ACC112 (cell line): Measurements from ENCODE around the gene DNAH2.

Experiments used
- H2AFZ ChIP-seq: fragments of 200-600 bp; sonication (generic); one replicate; pipeline ENCODE4 v1.6.0; 2017; ENCODE audit warnings: antibody characterized with exemption, low read length; ENCODE audit not compliant: unreplicated experiment
- H3K27ac ChIP-seq: fragments of 200-600 bp; sonication (generic); 2 replicates; pipeline ENCODE4 v1.5.1; 2014; ENCODE audit warnings: low read depth, mild to moderate bottlenecking, antibody characterized with exemption, low read length, moderate library complexity
- H3K27me3 ChIP-seq: fragments of 200-600 bp; sonication (generic); 2 replicates; pipeline ENCODE4 v1.6.1; 2014; ENCODE audit warnings: mild to moderate bottlenecking, antibody characterized with exemption, low read length, moderate library complexity, mixed read lengths; ENCODE audit not compliant: insufficient read depth
- H3K36me3 ChIP-seq: fragments of 200-600 bp; sonication (generic); 2 replicates; pipeline ENCODE4 v1.6.1; 2016; ENCODE audit warnings: mild to moderate bottlenecking, antibody characterized with exemption, low read length, moderate library complexity, mixed read lengths; ENCODE audit not compliant: insufficient read depth
- H3K4me1 ChIP-seq: fragments of 200-600 bp; sonication (generic); one replicate; pipeline ENCODE4 v1.6.1; 2016; ENCODE audit warnings: low read length, mixed read lengths; ENCODE audit not compliant: insufficient read depth, unreplicated experiment, control insufficient read depth
- H3K4me3 ChIP-seq: fragments of 200-600 bp; sonication (generic); 2 replicates; pipeline ENCODE4 v1.5.1; 2014; ENCODE audit warnings: mild to moderate bottlenecking, low read depth, low read length
- H3K79me2 ChIP-seq: fragments of 200-600 bp; sonication (generic); one replicate; pipeline ENCODE4 v1.6.0; 2016; ENCODE audit warnings: low read length; ENCODE audit not compliant: control insufficient read depth, unreplicated experiment, insufficient read depth

Gene DNAH2

GRCh38 chr17:7840875-7841274, 123.3 kb downstream of the DNAH2 start:
- no peaks in the 10 kb centered on the region for H3K27me3 ChIP-seq
- H2AFZ ChIP-seq: no peak overlapping the region
- peaks cover 29% of the 10 kb centered on the region for H3K4me1 ChIP-seq
- H3K27ac ChIP-seq: peak overlapping the region; percentile 99
- peaks cover 33% of the 10 kb centered on the region for H3K79me2 ChIP-seq
- peak overlapping the region; percentile 84 for H3K4me3 ChIP-seq
- no peaks in the 10 kb centered on the region; the same call in 1 of the 2 replicates for H3K36me3 ChIP-seq

GRCh38 chr17:7841396-7841914, 123.9 kb downstream of the DNAH2 start:
- Histone ChIP-seq H3K79me2 (peaks cover 33% of the 10 kb centered on the region), H3K27me3 (no peaks in the 10 kb centered on the region), H3K27ac (peak overlapping the region; percentile 99), H3K4me1 (peaks cover 29% of the 10 kb centered on the region), H3K36me3 (no peaks in the 10 kb centered on the region; the same call in 1 of the 2 replicates), H2AFZ (no peak overlapping the region), H3K4me3 (peak overlapping the region; percentile 84)

GRCh38 chr17:7841915-7842379, 124.4 kb downstream of the DNAH2 start:
- Histone ChIP-seq H3K4me3 (peak overlapping the region; percentile 84), H3K79me2 (peaks cover 32% of the 10 kb centered on the region), H3K27me3 (no peaks in the 10 kb centered on the region), H3K4me1 (peaks cover 28% of the 10 kb centered on the region), H3K36me3 (no peaks in the 10 kb centered on the region; the same call in 1 of the 2 replicates), H3K27ac (peak overlapping the region; percentile 99), H2AFZ (peak overlapping the region; percentile 31)

- Histone ChIP-seq H3K27ac (peak overlapping the region; percentile 99), H2AFZ (peak overlapping the region; percentile 31), H3K27me3 (no peaks in the 10 kb centered on the region), H3K4me1 (peaks cover 22% of the 10 kb centered on the region), H3K4me3 (peak overlapping the region; percentile 84), H3K79me2 (peaks cover 26% of the 10 kb centered on the region), H3K36me3 (no peaks in the 10 kb centered on the region; the same call in 1 of the 2 replicates)
Measured at GRCh38 chr17:7842380-7843256, 125.1 kb downstream of the DNAH2 start.

GRCh38 chr17:7843257-7843535, 125.7 kb downstream of the DNAH2 start:
- Histone ChIP-seq H3K4me1 (peaks cover 22% of the 10 kb centered on the region), H3K79me2 (peaks cover 25% of the 10 kb centered on the region), H2AFZ (no peak overlapping the region), H3K4me3 (peak overlapping the region; percentile 84), H3K27me3 (no peaks in the 10 kb centered on the region), H3K27ac (peak overlapping the region; percentile 99), H3K36me3 (no peaks in the 10 kb centered on the region; the same call in 1 of the 2 replicates)

- Histone ChIP-seq H2AFZ (no peak overlapping the region), H3K79me2 (peaks cover 25% of the 10 kb centered on the region), H3K4me1 (peaks cover 19% of the 10 kb centered on the region), H3K27me3 (no peaks in the 10 kb centered on the region), H3K27ac (peak overlapping the region; percentile 99), H3K36me3 (no peaks in the 10 kb centered on the region; the same call in 1 of the 2 replicates), H3K4me3 (peak overlapping the region; percentile 84)
Measured at GRCh38 chr17:7843536-7844291, 126.2 kb downstream of the DNAH2 start.

GRCh38 chr17:7844292-7845154, 127.0 kb downstream of the DNAH2 start:
- peaks cover 22% of the 10 kb centered on the region for H3K79me2 ChIP-seq
- peak overlapping the region; percentile 99 for H3K27ac ChIP-seq

GRCh38 chr17:7845359-7846062, 128.0 kb downstream of the DNAH2 start:
- H3K79me2 ChIP-seq: peaks cover 22% of the 10 kb centered on the region
- peak overlapping the region; percentile 99 for H3K27ac ChIP-seq
- H3K36me3 ChIP-seq: peaks cover 5% of the 10 kb centered on the region
- peak overlapping the region; percentile 84 for H3K4me3 ChIP-seq
- no peak overlapping the region for H2AFZ ChIP-seq
- no peaks in the 10 kb centered on the region for H3K27me3 ChIP-seq
- peaks cover 13% of the 10 kb centered on the region for H3K4me1 ChIP-seq

More at GRCh38 chr17:7844292-7845154, 127.0 kb downstream of the DNAH2 start:
- Histone ChIP-seq H3K4me3 (peak overlapping the region; percentile 84), H3K4me1 (peaks cover 13% of the 10 kb centered on the region), H3K27me3 (no peaks in the 10 kb centered on the region), H3K36me3 (no peaks in the 10 kb centered on the region; the same call in 1 of the 2 replicates), H2AFZ (no peak overlapping the region)

- peaks cover 16% of the 10 kb centered on the region for H3K79me2 ChIP-seq
- peaks cover 8% of the 10 kb centered on the region for H3K4me1 ChIP-seq
- no peak overlapping the region for H3K27ac ChIP-seq
- H3K4me3 ChIP-seq: no peak overlapping the region
- H3K36me3 ChIP-seq: peaks cover 5% of the 10 kb centered on the region
- H3K27me3 ChIP-seq: no peaks in the 10 kb centered on the region
- no peak overlapping the region for H2AFZ ChIP-seq
Measured at GRCh38 chr17:7846063-7846735, 128.7 kb downstream of the DNAH2 start.
